ENCODE data around the gene KMT2B.
A peak's percentile ranks its signal among the peaks of the same experiment; 100 is the strongest.
"Not testable (repeated sequence)": the region's sequence is repeated elsewhere in the genome, so short reads cannot be mapped to it uniquely, and the experiment has no call there.

Gene KMT2B

DNA sequence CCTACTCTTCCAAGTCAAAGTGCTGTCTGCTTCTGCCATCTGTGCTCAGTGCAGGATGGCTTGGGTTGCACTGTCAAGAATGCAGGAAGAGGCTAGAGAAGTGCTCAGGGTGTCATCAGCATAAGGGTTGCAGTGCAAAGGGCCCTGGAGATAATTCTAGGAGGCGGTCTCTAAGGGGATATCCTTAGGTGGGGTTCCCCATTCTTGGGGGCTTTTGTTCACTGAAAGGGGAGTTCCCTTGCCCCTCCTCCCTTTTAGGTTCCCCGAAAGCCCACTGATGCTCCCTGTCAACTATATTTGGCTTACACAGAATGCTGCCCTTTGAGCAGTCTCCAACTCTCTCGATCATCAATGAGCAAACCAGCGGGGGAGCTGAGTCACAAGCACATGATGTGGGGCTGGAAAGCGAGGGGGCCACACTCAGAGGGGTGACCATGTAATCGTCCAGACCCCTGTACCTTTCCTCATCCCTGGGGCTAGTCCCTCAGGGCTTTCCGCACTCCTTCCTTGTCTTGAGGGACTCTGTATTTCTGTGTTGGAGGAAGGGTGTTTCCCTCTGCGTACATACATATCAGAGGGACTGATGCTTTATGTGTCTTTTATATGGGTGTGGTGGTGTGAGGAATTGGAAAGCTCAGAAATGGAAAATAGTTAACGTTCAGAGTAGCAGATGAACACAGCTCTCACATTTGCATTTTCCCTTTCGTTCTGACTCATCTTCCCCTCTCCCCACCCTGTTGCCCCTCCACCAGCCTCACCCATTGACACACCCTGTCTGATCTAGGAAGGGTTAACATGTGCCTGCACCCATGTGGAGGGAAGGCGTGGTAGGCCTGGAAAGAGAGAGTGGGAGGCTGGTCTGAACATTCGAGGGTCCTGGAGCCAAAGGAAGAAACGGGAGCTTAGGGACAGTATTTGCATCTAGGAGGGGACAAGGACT, 6.7 kb upstream of the KMT2B start:
- intact Hi-C loops (cut with DNase I): no loop called here

DNA sequence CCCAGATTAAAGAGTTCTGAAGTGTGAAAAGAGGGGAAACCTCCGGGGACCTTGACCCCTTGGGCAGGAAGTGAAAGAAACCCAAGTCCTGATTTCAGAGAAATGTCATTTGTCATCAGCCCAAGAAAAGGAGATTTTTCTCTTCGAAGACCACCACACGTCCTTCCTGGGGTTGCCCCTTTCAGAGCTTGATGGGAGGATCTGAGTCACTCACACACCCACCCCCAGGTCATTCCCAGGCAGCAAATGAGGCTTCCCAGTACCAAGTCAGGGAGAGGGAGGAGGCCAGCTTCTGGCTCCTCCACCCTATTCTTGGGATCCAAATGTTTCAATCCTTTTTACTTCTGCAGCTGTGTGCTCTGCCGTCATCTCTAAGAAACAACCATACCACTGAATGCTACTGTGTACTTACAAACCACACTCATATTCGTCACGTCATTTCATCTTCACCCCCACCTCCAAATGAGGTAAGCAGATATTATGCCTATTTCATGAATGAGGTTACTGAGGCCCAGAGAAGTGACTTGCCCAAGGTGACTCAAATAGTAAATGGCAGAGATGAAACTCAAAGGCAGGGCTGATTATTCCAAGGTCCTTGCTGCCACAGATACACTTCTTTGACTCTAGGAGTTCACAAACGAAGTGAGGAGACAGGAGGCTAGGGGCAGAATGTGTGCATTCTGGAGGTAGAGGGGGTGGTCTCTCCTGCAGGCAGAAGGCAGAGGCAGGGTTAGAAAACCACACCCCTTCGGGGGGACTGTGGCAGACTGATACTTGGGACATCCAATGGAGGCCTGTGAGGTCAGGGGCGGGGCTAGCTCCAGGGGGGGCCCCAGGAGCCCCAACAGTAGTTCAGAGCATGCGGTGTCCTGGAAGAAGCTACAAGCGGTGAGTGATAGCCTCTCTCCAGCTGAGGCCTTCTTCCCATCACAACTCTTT, 5.0 kb upstream of the KMT2B start:
- DNase-seq: no peak
- intact Hi-C loops (cut with DNase I): no loop called here

More for the DNA sequence above, 6.7 kb upstream of the KMT2B start:
- no peak for DNase-seq

DNA sequence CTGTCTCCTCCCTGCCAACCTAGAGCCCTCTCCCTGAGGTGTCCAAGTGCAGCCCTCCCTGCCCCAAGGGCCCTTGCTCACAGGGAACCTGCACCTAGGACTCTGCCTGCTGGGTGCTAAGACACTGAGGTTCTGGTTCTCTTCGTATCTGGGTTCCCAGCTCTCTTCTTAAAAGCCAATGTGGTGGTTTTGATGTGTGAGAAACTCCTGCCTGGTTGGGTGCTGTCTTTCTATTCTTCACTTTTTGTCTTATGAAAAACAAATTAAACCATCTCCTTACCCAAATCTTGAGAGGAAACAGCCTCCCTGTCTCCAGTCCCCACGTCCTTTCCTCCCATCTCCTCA, 4.3 kb upstream of the KMT2B start:
- no peak for DNase-seq
- intact Hi-C loops (cut with DNase I): no loop called here

DNA sequence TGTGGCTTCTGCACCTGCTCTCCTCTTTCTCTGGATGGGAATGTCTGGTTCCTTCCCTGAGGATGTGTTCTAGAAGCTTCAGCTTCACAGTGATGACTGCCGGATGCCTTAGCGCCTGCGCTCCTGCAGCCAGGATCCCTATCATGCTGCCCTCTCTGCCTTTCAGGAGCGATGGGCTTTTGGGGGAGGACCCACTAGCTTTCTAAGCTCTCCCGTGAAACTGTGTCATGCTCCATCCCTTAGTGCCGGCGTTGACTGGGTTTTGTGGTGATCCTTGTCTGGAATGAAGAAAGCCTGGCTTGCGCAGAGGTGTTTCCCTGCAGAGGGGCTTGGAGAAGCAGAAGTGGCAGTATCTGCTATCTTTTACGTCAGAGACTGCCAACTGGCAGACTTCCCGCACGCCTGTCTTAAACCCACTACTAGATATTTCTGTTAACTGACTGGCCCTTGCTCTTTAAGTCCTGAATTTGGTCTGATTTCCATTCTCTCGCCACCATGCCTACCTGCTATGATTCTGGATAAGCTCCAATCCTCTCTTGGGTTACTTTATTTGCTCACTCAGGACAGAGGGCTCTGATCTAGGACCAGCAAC, 3.8 kb upstream of the KMT2B start:
- no peak for DNase-seq
- intact Hi-C loops (cut with DNase I): no loop called here

DNA sequence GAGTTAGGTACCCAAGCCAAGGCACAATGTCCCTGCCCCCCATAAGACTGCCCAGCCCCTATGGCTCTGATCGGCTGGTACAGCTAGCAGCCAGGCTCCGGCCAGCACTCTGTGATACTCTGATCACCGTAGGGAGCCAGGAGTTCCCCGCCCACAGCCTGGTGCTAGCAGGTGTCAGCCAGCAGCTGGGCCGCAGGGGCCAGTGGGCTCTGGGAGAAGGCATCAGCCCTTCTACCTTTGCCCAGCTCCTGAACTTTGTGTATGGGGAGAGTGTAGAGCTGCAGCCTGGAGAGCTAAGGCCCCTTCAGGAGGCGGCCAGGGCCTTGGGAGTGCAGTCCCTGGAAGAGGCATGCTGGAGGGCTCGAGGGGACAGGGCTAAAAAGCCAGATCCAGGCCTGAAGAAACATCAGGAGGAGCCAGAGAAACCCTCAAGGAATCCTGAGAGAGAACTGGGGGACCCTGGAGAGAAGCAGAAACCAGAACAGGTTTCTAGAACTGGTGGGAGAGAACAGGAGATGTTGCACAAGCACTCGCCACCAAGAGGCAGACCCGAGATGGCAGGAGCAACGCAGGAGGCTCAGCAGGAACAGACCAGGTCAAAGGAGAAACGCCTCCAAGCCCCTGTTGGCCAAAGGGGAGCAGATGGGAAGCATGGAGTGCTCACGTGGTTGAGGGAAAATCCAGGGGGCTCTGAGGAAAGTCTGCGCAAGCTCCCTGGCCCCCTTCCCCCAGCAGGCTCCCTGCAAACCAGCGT, 3.0 kb upstream of the KMT2B start:
- intact Hi-C loops (cut with DNase I): no loop called here
- DNase-seq: no peak

DNA sequence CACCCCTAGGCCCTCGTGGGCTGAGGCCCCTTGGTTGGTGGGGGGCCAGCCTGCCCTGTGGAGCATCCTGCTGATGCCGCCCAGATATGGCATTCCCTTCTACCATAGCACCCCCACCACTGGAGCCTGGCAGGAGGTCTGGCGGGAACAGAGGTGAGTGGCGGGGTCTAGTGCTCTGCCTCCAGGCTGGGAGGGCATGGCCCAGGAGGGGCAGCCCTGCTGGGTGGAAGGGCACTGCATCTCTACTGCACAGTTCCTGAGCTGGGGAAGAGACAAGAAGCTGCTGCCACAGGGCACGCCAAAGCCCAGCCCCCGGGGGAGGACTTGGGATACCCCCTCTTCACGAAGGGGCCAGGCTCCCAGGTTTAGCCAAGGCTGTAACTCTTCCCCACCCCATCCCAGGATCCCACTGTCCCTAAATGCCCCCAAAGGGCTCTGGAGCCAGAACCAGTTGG, 2.4 kb upstream of the KMT2B start:
- intact Hi-C loops (cut with DNase I): no loop called here
- no peak for DNase-seq

DNA sequence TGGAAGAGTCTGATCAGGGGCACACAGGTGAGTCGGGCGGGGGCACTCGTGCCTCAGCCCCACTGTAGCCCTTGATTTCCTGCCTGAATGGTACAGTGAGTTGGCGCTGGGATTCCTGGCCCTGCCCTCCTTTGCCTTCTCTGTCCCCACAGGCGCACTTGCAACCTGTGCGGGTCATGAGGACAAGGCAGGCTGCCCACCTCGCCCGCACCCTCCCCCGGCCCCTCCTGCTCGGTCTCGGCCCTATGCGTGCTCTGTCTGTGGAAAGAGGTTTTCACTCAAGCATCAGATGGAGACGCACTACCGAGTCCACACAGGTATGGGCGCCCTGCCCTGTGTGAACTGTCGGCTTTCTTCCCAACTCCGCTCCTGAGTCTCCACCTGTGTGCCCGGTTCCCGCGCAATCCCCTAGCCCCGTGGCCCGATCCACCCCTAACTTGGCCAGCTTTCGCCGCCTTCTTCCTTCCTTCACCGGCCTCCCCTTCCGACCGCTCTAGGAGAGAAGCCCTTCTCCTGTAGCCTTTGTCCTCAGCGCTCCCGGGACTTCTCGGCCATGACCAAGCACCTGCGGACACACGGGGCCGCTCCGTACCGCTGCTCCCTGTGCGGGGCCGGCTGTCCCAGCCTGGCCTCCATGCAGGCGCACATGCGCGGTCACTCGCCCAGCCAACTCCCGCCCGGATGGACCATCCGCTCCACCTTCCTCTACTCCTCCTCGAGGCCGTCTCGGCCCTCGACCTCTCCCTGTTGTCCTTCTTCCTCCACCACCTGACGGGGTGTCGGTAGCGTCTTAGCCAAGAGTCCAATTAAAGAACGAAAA, 1.6 kb upstream of the KMT2B start:
- intact Hi-C loops (cut with DNase I): loop anchor here (1.0 kb wide), 2 partner anchors 22 to 167 kb away; no protein-coding TSS in a partner anchor
- peak in 8 of 10 donors; percentile 53 to 95 (median 70) for DNase-seq

DNA sequence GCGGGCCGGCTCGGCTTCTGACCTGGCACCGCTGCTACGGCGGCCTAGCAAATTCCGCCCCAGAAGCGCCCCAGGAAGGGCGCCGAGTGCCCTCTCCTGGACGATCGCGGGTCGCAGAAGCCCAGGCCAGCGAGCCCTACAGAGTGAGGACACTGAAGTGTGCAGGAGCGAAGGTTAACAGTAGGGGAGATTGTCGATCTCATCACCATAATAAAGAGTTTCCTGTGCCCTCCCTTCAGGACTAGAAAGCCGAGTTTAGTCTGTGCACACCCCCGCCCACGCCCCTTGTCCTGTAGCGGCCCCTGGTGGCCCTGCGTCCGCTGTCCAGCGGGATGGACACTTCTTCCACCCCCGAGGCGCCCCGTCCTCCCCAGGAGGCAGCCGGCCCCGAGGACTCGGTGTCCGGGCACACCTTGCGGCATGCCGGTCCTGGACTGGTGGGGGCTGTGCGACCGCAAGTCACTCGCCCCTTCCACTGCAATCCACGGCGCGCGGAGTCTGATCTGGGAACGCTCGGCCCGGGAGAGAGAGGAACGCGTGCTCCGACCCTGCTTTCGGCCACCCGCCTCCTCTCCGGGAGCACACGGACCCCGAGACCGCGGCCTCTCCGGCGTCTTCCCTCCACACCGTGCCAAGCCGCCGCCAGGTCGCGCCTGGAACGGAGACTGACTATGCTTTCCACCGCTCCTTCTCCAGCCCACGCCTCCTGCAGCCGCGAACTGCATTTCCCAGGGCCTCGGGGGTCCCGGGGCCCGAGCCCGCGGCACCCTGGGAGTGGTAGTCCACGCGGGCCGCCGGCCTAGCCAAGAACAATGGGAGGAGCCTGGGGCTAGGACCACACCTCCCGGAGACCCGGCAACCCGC, 770 bp upstream of the KMT2B start:
- peak; percentile 83 to 99 (median 94) for DNase-seq
- intact Hi-C loops (cut with DNase I): loop anchor here (1.0 kb wide), 3 partner anchors 23 to 172 kb away; partner anchors contain the start of gene TMEM147

DNA sequence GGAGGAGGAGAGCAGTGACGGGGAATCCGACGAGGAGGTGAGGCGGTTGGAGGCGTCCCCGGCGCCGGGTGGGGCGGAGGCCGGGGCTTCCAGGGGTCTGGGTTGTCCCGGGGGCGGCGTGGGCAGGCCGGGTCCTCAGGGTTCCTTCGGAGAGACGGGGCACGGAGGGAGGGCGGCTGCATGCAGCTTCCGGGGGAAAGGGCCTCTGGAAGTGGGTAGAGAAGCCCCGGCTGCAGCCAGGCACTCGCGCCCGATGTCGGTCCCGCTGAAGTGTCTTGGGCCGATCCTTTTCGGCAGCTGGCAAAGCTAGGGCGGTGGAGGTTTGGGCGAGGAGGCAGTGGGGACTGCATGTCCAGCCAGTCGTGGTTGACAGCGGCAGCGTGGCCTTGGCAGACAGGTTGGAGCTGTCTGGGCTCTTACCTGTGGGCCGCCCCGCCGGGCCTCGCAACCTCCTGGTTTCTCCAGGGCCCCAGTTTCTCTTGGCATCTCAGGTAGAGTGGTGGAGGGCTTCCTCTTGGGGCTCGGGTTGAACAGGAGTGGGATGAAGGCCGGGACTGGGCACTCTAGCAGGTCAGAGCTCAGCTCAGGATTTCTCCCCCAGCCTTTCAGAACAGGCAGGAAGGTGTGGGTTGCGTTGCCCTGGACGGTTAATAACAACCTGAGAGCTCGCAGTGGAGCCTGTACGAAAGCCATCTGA, 690 bp downstream of the KMT2B start:
- peak in 2 of 10 donors; percentile 16 to 83 for DNase-seq
- intact Hi-C loops (cut with DNase I): no loop called here

DNA sequence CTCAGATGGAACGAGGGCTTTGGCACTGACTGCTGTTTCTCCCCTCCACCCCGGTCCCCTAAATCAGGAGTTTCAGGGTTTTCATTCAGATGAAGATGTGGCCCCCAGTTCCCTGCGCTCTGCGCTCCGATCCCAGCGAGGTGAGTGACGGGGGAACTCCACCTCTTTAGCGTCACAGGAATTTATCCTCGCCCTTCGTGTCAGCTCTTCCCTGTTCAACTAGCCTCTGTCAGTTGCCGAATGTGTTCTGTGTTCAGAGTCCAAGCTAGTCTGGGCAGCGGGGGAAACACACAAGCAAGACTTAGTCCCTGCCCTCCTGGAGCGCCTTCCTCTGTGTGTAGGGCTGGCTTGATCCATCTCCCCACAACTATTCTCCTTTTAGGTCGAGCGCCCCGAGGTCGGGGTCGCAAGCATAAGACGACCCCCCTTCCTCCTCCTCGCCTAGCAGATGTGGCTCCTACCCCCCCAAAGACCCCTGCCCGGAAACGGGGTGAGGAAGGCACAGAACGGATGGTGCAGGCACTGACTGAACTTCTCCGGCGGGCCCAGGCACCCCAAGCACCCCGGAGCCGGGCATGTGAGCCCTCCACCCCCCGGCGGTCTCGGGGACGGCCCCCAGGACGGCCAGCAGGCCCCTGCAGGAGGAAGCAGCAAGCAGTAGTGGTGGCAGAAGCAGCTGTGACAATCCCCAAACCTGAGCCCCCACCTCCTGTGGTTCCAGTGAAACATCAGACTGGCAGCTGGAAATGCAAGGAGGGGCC, 1.8 kb downstream of the KMT2B start:
- intact Hi-C loops (cut with DNase I): no loop called here

DNA sequence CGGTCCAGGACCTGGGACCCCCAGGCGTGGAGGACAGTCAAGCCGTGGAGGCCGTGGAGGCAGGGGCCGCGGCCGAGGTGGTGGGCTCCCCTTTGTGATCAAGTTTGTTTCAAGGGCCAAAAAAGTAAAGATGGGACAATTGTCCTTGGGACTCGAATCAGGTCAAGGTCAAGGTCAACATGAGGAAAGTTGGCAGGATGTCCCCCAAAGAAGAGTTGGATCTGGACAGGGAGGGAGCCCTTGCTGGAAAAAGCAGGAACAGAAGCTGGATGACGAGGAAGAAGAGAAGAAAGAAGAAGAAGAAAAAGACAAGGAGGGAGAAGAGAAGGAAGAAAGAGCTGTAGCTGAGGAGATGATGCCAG, 2.3 kb downstream of the KMT2B start:
- intact Hi-C loops (cut with DNase I): no loop called here

More for the DNA sequence above, 1.8 kb downstream of the KMT2B start:
- DNase-seq: no peak

DNA sequence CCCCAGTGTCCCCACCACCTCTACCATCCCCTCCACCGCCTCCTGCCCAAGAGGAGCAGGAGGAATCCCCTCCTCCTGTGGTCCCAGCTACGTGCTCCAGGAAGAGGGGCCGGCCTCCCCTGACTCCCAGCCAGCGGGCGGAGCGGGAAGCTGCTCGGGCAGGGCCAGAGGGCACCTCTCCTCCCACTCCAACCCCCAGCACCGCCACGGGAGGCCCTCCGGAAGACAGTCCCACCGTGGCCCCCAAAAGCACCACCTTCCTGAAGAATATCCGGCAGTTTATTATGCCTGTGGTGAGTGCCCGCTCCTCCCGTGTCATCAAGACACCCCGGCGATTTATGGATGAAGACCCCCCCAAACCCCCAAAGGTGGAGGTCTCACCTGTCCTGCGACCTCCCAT, 2.8 kb downstream of the KMT2B start:
- intact Hi-C loops (cut with DNase I): no loop called here
- no peak for DNase-seq

More for the DNA sequence above, 2.3 kb downstream of the KMT2B start:
- DNase-seq: no peak

DNA sequence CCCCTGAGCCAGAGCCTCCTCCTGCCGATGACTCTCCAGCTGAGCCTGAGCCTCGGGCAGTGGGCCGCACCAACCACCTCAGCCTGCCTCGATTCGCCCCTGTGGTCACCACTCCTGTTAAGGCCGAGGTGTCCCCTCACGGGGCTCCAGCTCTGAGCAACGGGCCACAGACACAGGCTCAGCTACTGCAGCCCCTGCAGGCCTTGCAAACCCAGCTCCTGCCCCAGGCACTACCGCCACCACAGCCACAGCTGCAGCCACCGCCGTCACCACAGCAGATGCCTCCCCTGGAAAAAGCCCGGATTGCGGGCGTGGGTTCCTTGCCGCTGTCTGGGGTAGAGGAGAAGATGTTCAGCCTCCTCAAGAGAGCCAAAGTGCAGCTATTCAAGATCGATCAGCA, 3.6 kb downstream of the KMT2B start:
- intact Hi-C loops (cut with DNase I): no loop called here
- no peak for DNase-seq

DNA sequence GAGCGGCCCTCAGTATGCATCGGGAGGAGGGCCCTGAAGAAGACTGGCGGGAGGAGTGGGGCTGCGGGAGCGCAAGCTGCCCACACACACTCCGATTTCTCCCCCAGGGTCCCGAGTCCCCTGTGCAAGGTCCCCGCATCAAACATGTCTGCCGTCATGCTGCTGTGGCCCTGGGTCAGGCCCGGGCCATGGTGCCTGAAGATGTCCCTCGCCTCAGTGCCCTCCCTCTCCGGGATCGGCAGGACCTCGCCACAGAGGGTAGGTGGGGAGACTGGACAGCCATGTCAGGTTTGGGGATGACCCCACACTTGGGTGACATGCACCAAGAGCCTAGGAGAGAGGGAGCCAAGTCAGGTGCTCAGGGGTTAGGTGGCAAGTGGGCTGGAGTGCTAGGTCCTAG, 4.7 kb downstream of the KMT2B start:
- intact Hi-C loops (cut with DNase I): no loop called here
- no peak for DNase-seq

DNA sequence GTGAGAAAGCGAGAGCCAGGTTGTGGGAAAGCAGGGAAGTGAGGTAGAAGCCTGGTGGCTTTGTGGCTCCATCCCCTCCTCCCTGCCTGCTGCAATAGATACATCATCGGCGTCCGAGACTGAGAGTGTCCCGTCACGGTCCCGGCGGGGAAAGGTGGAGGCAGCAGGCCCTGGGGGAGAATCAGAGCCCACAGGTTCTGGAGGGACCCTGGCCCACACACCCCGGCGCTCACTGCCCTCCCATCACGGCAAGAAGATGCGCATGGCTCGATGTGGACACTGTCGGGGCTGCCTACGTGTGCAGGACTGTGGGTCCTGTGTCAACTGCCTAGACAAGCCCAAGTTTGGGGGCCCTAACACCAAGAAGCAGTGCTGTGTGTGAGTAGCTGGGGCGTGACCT, 5.1 kb downstream of the KMT2B start:
- no peak for DNase-seq
- intact Hi-C loops (cut with DNase I): no loop called here

DNA sequence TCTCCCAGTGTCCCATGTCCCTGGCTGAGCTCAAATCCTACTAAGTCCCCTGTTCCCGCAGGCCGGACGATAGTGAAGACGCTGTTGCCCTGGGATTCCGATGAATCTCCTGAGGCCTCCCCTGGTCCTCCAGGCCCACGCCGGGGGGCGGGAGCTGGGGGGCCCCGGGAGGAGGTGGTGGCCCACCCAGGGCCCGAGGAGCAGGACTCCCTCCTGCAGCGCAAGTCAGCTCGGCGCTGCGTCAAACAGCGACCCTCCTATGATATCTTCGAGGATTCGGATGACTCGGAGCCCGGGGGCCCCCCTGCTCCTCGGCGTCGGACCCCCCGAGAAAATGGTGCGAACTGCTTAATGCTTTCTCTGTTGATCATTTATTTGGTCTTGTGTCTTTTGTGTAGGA, 5.9 kb downstream of the KMT2B start:
- DNase-seq: no peak
- intact Hi-C loops (cut with DNase I): no loop called here

DNA sequence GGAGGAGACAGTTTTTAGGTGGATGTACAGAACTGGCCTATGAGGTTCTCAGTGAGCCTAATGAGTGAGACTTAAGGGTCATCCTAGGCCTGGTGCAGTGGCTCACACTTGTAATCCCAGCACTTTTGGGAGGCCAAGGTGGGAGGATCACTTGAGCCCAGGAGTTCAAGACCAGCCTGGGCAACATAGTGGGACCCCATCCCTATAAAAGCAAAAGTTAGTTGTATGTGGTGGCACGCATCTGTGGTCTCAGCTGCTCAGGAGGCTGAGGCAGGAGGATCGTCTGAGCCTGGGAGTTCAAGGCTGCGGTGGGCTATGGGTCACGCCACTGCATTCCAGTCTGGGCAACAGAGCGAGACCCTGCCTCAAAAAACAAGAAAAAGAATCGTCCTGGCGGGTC, 6.3 kb downstream of the KMT2B start:
- intact Hi-C loops (cut with DNase I); DNase-seq: not testable (repeated sequence)

Data from posterior cingulate gyrus (tissue), 11 donors.